Progenitor cell of endocrine pancreas (in vitro differentiated cells): ENCODE results near the gene FKBP1A. TPM values are rescaled to one million over a fixed set of nuclear protein-coding genes. Genes with fewer than 3 reads are reported as not detected.

Source experiments
- DNase-seq: peaks from one replicate; pipeline ENCODE4 v3.0.0; 2021; ENCODE audit warnings: low spot score; ENCODE audit not compliant: unreplicated experiment
- H3K27ac Mint-ChIP-seq: 2 replicates; pipeline ENCODE4 v1.8.0; 2021; ENCODE audit warnings: mild to moderate bottlenecking, moderate library complexity, mixed read lengths
- H3K27me3 Mint-ChIP-seq: 2 replicates; pipeline ENCODE4 v1.8.0; 2021; ENCODE audit warnings: mixed read lengths
- H3K36me3 Mint-ChIP-seq: 2 replicates; pipeline ENCODE4 v1.8.0; 2022; ENCODE audit warnings: mixed read lengths; ENCODE audit not compliant: insufficient read depth
- H3K4me1 Mint-ChIP-seq: 2 replicates; pipeline ENCODE4 v1.8.0; 2021; ENCODE audit warnings: low read depth, mixed read lengths
- H3K4me3 Mint-ChIP-seq: 2 replicates; pipeline ENCODE4 v1.8.0; 2021; ENCODE audit warnings: low read depth, mild to moderate bottlenecking, moderate library complexity, mixed read lengths
- H3K9me3 Mint-ChIP-seq: 2 replicates; pipeline ENCODE4 v1.8.0; 2021; ENCODE audit warnings: low read depth, mixed read lengths
- long read RNA-seq: library from polyadenylated mRNA; unstranded; transcript quantifications from one replicate; pipeline ENCODE4 v2.0.0, GENCODE V29; 2020
- total RNA-seq: library from RNA; stranded (reverse); gene quantifications from 2 replicates; pipeline ENCODE4 v1.2.1, GENCODE V29; 2021
- TF ChIP-seq, protein P1 (sequence below): fragments of 200-600 bp; sonication (generic); IDR thresholded peaks from one replicate; pipeline ENCODE4 v1.5.0; 2021; ENCODE audit warnings: antibody characterized with exemption, mild to moderate bottlenecking; ENCODE audit not compliant: unreplicated experiment

Gene FKBP1A
- total RNA-seq: 149 and 160 TPM in 2 replicates
- long read RNA-seq, transcript FKBP1A-203 (4 exons, 976 nt): minor isoform, 11 of 554 reads
- long read RNA-seq, transcript FKBP1A-204 (5 exons, 1,622 nt): major isoform, 522 of 554 reads
- long read RNA-seq, partial matches to known transcripts: 8 of 554 reads
- long read RNA-seq, other reads (novel, unspliced or antisense): 8 of 554 reads

DNA sequence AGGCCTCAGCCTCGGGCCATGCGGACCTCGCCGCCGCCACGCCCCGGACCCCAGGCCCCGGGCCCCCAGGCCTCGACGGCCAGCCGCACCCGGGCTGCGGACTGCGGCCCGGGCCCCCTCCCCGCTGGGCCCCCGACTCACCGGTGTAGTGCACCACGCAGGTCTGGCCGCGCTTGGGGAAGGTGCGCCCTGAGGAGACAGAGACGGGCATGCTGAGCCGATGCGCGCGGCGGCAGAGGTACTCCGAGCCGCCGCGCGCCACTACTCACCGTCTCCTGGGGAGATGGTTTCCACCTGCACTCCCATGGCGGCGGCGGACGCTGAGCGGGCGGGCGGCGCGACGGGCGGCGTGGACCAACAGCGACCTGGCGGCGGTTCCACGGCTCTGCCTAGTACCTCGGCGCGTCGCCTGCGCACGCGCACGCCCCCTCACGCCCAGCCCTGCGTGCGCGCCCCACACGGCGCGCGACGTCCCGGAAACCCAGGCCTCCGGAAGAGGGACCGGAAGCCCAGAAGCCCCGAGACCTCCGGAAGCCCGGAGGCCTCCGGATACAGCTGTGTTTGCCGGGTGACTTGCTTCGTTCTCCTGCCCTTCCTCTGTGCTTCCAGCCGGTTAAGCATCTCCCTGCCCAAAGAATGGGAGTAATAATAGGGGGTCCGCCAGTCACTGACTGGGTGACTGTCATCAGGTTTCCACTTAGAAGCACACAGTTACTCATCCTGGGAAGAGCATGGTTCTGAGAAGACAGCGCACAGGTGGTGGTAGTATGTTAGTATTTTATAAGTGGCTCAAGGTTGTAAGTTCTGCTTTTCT is at the start of gene FKBP1A:
Gene FKBP1A (minus strand): TSS at position 362 of the 814 bp plus-strand sequence. CDS start 56 bp downstream, at position 306.
- peak; percentile 74 for DNase-seq
- Mint-ChIP-seq H3K36me3 (peaks cover 2% of the 10 kb centered on the region), H3K4me1 (peaks cover 26% of the 10 kb centered on the region), H3K27me3 (peaks cover 41% of the 10 kb centered on the region), H3K27ac (peak within 1 kb of the TSS; percentile 95), H3K9me3 (no peaks in the 10 kb centered on the region), H3K4me3 (peak within 1 kb of the TSS; percentile 91)
- TF ChIP-seq, protein P1, sequence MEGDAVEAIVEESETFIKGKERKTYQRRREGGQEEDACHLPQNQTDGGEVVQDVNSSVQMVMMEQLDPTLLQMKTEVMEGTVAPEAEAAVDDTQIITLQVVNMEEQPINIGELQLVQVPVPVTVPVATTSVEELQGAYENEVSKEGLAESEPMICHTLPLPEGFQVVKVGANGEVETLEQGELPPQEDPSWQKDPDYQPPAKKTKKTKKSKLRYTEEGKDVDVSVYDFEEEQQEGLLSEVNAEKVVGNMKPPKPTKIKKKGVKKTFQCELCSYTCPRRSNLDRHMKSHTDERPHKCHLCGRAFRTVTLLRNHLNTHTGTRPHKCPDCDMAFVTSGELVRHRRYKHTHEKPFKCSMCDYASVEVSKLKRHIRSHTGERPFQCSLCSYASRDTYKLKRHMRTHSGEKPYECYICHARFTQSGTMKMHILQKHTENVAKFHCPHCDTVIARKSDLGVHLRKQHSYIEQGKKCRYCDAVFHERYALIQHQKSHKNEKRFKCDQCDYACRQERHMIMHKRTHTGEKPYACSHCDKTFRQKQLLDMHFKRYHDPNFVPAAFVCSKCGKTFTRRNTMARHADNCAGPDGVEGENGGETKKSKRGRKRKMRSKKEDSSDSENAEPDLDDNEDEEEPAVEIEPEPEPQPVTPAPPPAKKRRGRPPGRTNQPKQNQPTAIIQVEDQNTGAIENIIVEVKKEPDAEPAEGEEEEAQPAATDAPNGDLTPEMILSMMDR: peak; percentile 20

DNA sequence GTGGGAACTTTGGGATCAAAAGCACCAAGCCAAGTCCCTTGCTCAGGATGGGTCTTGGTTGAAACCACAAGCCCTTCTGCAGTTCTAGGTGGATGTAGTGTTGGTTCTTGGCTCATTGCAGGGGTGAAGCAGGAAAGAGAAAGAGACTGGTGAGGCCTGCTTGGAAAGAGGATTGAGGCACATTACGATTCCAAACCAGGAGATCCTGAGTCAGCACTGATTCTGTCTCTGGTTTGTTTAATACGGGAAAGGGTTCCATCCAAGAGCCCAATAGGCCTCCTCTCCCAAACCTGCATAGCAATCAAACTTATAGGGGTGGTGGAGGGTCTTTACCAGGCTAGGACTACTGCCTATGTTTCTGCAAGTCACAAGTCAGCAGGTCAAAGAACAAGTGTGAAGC is 49.5 kb upstream of the FKBP1A start:
- Mint-ChIP-seq H3K4me1 (no peaks in the 10 kb centered on the region), H3K9me3 (no peaks in the 10 kb centered on the region), H3K27ac (no peak overlapping the region), H3K4me3 (no peak overlapping the region), H3K36me3 (peaks cover 16% of the 10 kb centered on the region), H3K27me3 (no peaks in the 10 kb centered on the region)
- TF ChIP-seq, protein P1: no peak
- no peak for DNase-seq

DNA sequence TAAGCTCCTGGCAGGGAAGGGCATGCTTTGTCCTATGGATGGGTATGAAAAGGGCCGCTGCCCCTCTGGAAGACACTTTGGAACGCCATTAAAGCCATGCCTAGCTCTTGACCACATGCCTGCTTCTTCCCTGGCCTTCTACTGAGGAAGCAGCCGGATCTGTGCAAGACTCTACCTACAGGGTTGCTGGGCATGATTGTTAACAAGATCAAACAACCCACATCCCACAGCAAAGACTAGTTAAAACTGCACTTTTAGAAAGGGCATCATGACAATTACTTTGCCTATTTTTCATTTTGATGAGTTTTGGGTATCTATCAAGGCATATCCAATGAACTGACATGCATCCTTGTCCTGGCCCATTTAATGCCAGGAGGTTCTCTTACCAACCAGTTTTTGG is 48.3 kb upstream of the FKBP1A start:
- H3K9me3 Mint-ChIP-seq: no peaks in the 10 kb centered on the region
- DNase-seq: no peak
- TF ChIP-seq, protein P1: no peak
- H3K27me3 Mint-ChIP-seq: no peaks in the 10 kb centered on the region
- peaks cover 16% of the 10 kb centered on the region for H3K36me3 Mint-ChIP-seq
- no peak overlapping the region for H3K27ac Mint-ChIP-seq
- H3K4me1 Mint-ChIP-seq: no peaks in the 10 kb centered on the region
- H3K4me3 Mint-ChIP-seq: no peak overlapping the region

DNA sequence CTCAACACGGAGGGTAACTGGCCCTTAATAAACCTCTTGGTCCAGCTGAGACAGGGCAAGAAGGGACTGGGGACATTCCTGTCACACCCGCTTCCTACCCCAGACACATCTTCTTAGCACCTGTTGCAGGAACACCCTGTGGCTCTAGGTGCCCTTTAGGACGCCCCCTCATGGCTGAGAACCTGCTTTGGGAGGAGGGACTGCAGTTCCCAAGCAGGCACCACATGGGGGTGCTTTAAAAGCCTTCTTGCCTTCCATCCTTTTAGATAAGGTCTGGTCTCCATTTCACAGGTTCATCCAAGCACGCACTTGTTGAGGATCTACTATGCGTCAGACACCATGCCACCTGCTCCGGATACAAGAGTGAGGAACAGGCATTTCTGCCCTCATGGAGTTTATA is 47.2 kb upstream of the FKBP1A start:
- H3K27ac Mint-ChIP-seq: no peak overlapping the region

DNA sequence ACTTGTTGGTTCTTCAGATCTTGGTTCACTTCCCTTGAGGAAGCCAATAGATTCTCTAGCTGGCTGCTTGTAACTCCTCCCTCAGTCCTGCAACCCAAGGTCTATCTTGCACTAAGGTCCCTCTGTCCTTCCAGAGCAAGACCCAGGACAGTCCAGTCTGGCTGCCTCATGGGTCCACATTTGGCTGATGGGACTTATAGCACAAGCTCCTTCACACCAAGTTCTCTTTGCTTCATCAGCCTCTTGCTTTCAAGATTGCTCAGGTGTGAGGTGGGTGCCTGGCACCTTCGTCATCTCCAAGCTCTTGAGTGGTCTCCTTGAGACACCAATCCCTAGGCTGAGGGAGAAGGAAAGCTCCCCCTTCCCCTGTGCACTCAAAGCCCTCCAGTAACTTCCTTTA is 45.5 kb upstream of the FKBP1A start:
- H3K27me3 Mint-ChIP-seq: no peaks in the 10 kb centered on the region
- no peaks in the 10 kb centered on the region for H3K4me1 Mint-ChIP-seq
- TF ChIP-seq, protein P1: no peak
- H3K4me3 Mint-ChIP-seq: no peak overlapping the region
- H3K9me3 Mint-ChIP-seq: no peaks in the 10 kb centered on the region
- DNase-seq: no peak
- H3K36me3 Mint-ChIP-seq: peaks cover 12% of the 10 kb centered on the region
- H3K27ac Mint-ChIP-seq: no peak overlapping the region

More for the DNA sequence above, 47.2 kb upstream of the FKBP1A start:
- Mint-ChIP-seq H3K36me3 (peaks cover 15% of the 10 kb centered on the region), H3K9me3 (no peaks in the 10 kb centered on the region), H3K4me3 (no peak overlapping the region), H3K4me1 (no peaks in the 10 kb centered on the region), H3K27me3 (no peaks in the 10 kb centered on the region)
- TF ChIP-seq, protein P1: peak; percentile 20
- no peak for DNase-seq
